ENCODE results near the gene SNAP23. TPM values are rescaled to one million over a fixed set of nuclear protein-coding genes. Genes with fewer than 3 reads are reported as not detected.

The SNAP23 gene
- total and polyA plus RNA-seq, 2 donors (not counting 1 experiment from before 2014, with no cell fraction given), result 52.7 to 133 TPM

DNA sequence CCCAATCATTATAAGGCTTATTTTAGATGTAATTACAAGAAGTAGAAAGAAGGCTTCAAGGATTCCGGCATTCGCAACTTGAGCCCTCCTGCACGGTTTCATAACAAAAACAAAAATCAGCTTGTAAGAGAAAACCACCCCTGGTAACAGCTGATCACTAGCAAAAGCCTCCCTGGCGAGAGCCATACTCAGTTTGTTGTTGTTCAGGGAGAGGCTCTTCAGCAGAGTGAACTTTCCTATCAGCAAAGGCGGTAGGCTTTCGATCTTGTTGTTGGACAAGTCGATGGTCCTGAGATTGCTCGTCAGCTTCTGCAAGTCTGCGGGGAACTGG lies 52.4 kb downstream of the SNAP23 start:
- Histone ChIP-seq H2AFZ (ENCODE audit: insufficient read depth, low read depth, low read length, poor library complexity, severe bottlenecking) (peak overlapping the region; percentile 100), H4K20me1 (ENCODE audit: control insufficient read depth, insufficient read depth, low read length, poor library complexity, severe bottlenecking) (no peaks in the 10 kb centered on the region), H3K9ac (ENCODE audit: low read length) (peak overlapping the region; percentile 99), H3K4me1 (ENCODE audit: control insufficient read depth in 2 of 2, insufficient read depth in 2 of 2, low read length in 2 of 2) (peaks cover 20 to 26% of the 10 kb centered on the region in 2 donors), H3K4me2 (replicated peaks; ENCODE audit: low read depth, low read length, poor library complexity, severe bottlenecking) (peak overlapping the region; percentile 97), H3K36me3 (replicated peaks in 1 of 2; ENCODE audit: control extremely low read depth in 1 of 2, control insufficient read depth in 1 of 2, extremely low read depth in 1 of 2, insufficient read depth in 2 of 2, low read length in 1 of 2) (peaks cover 6 to 19% of the 10 kb centered on the region in 2 experiments), H3K27ac (ENCODE audit: low read length in 2 of 2) (peak overlapping the region; percentile 86 to 92), H3K27me3 (replicated peaks in 1 of 4; ENCODE audit: control extremely low read depth in 1 of 4, control insufficient read depth in 3 of 4, insufficient read depth in 4 of 4, low read length in 3 of 4) (no peaks in the 10 kb centered on the region), H3K4me3 (ENCODE audit: control extremely low read depth in 1 of 5, extremely low read depth in 1 of 5, insufficient read depth in 1 of 5, low read depth in 2 of 5, low read length in 4 of 5) (peak overlapping the region; percentile 99 to 100 (median 99)), H3K9me3 (ENCODE audit: control extremely low read depth in 1 of 3, control insufficient read depth in 2 of 3, insufficient read depth in 1 of 3, low read length in 2 of 3) (peaks cover 0 to 3% (median 0%) of the 10 kb centered on the region in 3 donors), H3K79me2 (ENCODE audit: control insufficient read depth, insufficient read depth, low read length) (peaks cover 57% of the 10 kb centered on the region)
- DNase-seq (no peak), ATAC-seq (ENCODE audit: low read depth) (no peak)
- peaks cover 39% of the 10 kb centered on the region for H3K4me1 Mint-ChIP-seq
- H3K4me3 Mint-ChIP-seq, result peak overlapping the region; percentile 96
- no peaks in the 10 kb centered on the region for H3K27me3 Mint-ChIP-seq
- TF ChIP-seq EZH2 (IDR thresholded peaks at IDR 0.05; ENCODE audit: borderline replicate concordance, insufficient read depth, low read depth, low read length, poor library complexity, severe bottlenecking), result no peak
- no peak for TF ChIP-seq CTCF (IDR thresholded peaks at IDR 0.05)
- 1% methylated on average over 5 of the region's 9 CpGs for WGBS (ENCODE audit: insufficient coverage)
- intact Hi-C loops (cut with micrococcal nuclease), result loop anchor here (1.0 to 2.0 kb wide), 3 partner anchors 27 to 103 kb away; partner anchors contain the start of genes SNAP23 and STARD9
- H3K27ac Mint-ChIP-seq, result peak overlapping the region; percentile 93
- no peaks in the 10 kb centered on the region for H3K9me3 Mint-ChIP-seq (ENCODE audit: insufficient read depth)
- POLR2A ChIA-PET, result interaction anchor here (0.6 to 2.1 kb wide), 4 partner anchors 8 to 43 kb away, joined by 3 to 11 read pairs (median 7); partner anchors contain the start of gene STARD9
- CTCF ChIA-PET, result interaction anchor here (1.1 to 2.1 kb wide), 3 partner anchors 58 to 104 kb away, joined by 3 to 6 read pairs (median 5); no protein-coding TSS in a partner anchor

All from B cell (primary cell).